GM12872 (cell line): ENCODE data around the gene THEM4.

Source experiments
- CTCF ChIP-seq: IDR thresholded peaks from 3 replicates; pipeline ENCODE4 v1.5.1; 2011; ENCODE audit warnings: low read depth, mild to moderate bottlenecking, low read length, moderate library complexity; ENCODE audit not compliant: insufficient read depth

The THEM4 gene

GRCh38 chr1:151948506-151948905 lies 39.2 kb upstream of the THEM4 start:
- no peak for TF ChIP-seq CTCF

GRCh38 chr1:151947140-151947539 lies 37.8 kb upstream of the THEM4 start:
- no peak for TF ChIP-seq CTCF

DNA sequence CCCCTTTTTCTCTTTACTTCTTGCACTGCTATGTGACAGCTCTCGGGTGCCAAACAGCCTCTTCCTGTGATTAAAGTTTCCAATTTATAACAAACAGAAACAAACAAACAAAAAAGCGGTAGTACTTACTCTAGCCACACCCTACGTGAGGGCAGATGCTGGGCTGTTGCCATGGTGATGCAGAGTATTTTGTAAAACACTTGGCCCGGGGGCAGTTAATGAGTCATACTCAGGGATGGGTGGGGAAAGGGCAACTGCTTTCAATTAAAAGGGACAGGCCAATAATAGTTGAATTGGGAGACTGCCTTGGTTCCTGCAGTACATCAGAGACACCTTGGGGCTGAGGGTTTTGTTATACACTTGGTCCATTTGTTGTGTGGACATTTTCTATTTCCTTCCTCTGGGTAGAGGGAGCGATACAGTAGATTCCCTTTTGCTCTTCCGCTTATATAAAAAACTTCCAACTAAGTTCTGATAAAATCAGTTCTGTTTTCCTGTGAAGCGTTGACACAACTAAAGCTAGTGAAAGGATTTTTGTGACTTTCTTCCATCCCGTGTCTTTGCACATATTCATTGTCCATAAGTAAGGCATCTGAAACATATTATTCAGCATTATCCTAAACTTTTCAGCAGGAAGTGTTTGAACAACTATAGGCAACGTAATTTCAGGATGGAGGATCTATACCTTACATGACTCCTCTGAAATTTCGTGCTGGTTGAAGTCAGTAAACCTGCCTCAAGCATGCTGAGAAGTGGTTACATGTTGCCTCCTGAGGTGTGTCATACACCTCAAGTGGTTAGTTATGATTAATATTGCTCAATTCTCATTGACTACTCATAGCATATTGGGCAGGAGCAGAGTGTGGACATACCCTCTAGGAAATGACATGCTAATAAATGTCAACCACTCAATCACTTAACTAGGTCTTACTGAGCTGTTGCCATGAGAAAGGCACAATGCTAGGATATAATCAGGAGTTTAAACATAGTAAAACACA lies 36.7 kb upstream of the THEM4 start:
- TF ChIP-seq CTCF, result no peak

DNA sequence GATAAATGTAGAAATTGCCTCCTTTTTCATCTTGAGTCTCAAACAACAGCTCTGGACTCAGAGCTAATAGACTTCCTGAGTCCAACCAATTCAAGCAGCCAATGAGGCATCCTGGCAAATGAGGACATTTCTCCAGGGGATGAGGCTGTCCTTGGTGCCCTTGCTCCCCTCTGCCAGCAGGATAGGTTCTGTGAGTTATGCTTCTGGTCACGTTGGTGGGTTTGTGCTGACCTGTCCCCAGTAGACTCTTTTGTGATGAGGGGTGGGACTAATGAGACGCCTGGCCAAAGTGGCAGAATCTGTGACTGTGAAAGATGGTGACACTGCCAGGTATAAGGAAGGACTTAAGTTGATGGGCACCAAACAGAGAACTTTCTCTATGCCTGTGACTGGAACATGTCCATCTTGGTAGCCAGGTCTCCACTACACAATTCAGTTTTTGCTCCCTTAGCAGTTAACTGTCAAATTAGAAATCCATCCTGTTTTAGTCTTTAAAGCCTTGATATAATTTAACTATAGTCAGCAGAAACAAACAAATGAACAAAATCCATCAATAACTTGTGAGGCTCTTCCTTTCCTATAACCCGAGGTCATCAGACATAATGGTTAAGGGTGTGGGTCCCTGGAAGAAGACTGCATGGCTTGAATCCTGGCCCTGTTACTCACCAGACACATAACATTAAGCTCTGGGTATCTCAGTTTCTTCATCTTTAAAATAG lies 35.7 kb upstream of the THEM4 start:
- TF ChIP-seq CTCF, result no peak

DNA sequence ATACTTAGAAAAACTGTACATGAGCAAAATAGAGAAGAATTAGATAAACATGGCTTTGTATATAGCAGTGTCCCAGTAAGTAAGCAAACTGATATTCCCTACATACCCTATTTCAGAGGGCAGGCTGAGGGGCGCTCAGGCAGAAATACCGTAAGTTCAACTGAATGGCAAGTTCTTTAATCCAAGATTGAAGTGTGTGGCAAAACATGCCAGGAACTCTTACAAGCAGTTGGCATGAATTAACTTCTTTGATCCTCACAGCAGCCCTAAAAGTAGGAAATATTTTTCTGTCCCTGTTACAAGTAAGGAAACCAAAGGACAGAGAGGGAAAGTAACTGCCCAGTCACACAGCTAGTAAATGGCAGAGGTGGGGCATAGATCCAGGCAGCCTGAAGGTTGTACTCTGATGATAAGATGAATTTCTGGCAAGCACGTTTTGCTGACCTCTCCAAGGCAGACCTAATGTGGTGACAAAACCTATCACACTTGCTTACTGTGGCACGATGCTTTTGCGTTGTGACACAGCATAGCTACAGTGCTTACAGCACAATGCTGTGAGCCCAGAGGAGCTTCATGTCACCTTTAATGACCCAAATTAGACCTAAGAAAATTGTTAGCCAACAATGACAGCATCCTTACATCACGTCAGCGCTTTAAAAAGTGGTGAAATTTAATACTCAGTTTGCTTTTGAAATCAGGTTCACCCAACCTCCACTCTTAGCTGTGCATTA lies 35.0 kb upstream of the THEM4 start:
- TF ChIP-seq CTCF, result no peak

DNA sequence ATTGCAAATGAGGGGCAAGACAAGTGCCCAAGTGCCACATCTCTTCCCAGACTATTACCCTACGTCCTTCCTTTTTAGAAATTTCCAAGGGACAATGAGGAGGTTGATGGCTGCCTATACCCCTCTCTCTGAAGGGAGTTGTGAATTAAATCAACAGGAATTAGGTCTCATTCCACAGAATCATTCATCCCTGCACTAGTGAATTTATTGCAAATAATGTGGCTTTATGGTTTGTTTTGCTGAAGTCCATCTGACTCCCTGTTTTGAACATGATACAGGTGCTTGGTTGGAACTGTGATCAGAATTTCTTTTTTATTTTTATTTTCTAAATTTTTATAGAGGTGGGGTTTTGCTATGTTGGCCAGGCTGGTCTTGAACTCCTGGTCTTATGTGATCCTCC lies 34.3 kb upstream of the THEM4 start:
- no peak for TF ChIP-seq CTCF

DNA sequence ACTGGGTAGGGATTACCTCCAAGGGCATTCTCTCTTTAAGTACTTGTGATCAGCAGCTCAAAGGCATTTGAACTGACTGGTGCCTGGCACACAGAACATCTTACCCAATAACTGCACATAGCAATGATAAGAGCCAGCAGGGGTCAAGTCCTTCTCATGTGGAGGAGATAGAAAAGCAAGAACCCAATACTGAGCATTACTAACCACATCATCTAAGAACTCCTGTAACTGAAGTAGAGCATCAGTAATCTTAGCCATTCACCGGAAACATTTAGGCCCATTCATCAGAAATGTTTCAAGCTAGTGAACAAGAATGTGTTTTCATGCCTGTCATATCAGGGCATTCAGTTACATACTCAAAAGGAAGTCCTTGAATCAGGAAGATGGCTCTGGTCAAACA lies 33.6 kb upstream of the THEM4 start:
- no peak for TF ChIP-seq CTCF
